ENCODE results near the gene PKD2.

DNA sequence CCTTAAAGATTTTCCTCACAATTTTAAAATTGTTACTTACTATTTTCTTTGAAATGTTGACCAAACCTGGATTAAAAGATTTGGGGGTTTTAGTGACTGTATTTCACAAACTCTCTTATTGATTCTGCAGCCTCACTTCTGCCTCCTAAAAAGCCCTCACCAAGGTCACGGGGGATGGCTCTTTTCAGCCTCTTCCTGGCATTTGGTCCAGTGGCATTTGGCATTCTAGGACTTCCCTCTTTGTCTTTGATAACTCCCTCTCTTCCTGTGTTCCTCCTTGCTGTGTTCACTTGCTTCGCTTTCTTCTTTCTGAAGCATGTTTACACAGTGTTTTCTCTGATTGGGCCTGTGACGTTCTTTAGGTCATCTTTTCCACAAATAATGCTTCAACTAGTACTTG, 21.5 kb downstream of the PKD2 start:
- TF ChIP-seq, protein P1, sequence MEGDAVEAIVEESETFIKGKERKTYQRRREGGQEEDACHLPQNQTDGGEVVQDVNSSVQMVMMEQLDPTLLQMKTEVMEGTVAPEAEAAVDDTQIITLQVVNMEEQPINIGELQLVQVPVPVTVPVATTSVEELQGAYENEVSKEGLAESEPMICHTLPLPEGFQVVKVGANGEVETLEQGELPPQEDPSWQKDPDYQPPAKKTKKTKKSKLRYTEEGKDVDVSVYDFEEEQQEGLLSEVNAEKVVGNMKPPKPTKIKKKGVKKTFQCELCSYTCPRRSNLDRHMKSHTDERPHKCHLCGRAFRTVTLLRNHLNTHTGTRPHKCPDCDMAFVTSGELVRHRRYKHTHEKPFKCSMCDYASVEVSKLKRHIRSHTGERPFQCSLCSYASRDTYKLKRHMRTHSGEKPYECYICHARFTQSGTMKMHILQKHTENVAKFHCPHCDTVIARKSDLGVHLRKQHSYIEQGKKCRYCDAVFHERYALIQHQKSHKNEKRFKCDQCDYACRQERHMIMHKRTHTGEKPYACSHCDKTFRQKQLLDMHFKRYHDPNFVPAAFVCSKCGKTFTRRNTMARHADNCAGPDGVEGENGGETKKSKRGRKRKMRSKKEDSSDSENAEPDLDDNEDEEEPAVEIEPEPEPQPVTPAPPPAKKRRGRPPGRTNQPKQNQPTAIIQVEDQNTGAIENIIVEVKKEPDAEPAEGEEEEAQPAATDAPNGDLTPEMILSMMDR (IDR thresholded peaks at IDR 0.05 in 4 of 5, conservative IDR thresholded peaks at IDR 0.05 in 1 of 5), result no peak
- TF ChIP-seq POLR2A (IDR thresholded peaks at IDR 0.05), result no peak

Measured in gastrocnemius medialis (tissue), 4 donors.